Mesothelial cell of epicardium (in vitro differentiated cells): ENCODE measurements around the gene AP3B1. TPM values are rescaled to one million over a fixed set of nuclear protein-coding genes. Genes with fewer than 3 reads are reported as not detected.

Experiments used
- DNase-seq, 2 experiments: peaks; one replicate each; pipeline ENCODE4 v3.0.0; 2021; ENCODE audit warnings: low spot score in 2 of 2; ENCODE audit not compliant: unreplicated experiment in 2 of 2
- H3K27ac Mint-ChIP-seq: 2 replicates; pipeline ENCODE4 v1.8.0; 2021; ENCODE audit warnings: mixed read lengths
- H3K27me3 Mint-ChIP-seq: 2 replicates; pipeline ENCODE4 v1.8.0; 2021; ENCODE audit warnings: low read depth, mixed read lengths
- H3K36me3 Mint-ChIP-seq: 2 replicates; pipeline ENCODE4 v1.8.0; 2021; ENCODE audit warnings: mixed read lengths
- H3K4me1 Mint-ChIP-seq: 2 replicates; pipeline ENCODE4 v1.8.0; 2021; ENCODE audit warnings: mixed read lengths
- H3K4me3 Mint-ChIP-seq: 2 replicates; pipeline ENCODE4 v1.8.0; 2021; ENCODE audit warnings: mild to moderate bottlenecking, moderate library complexity, mixed read lengths
- H3K9me3 Mint-ChIP-seq: 2 replicates; pipeline ENCODE4 v1.8.0; 2021; ENCODE audit warnings: mixed read lengths
- CTCF ChIP-seq: fragments of 200-600 bp; sonication (generic); IDR thresholded peaks from one replicate; pipeline ENCODE4 v1.5.0; 2021; ENCODE audit warnings: antibody characterized with exemption; ENCODE audit not compliant: unreplicated experiment
- total RNA-seq: library from RNA; stranded (reverse); gene quantifications from 3 replicates; pipeline ENCODE4 v1.2.1, GENCODE V29; 2021

AP3B1 gene
- total RNA-seq, 1 donor from 2014 or later, result 50.6 TPM

DNA sequence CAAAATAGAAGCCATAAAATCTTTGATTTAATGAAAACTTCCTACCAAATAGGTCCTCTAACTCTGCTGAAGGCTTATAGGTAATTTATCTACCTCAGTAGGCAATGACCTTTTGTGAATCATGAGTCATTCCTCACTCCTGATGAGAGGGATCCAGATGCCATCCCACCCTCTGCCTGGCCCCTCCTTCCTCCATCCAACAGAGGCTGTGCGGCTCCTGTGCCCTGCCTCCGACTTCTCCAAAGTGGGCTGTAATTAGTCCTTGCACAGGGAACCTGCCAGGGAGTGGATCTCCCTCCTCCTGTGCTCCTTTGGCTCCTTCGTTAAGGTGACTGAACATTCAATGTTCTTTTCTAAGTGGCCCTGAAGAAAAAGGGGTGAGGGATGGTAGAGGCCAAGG, 304.5 kb downstream of the AP3B1 start:
- Mint-ChIP-seq H3K27ac (no peak overlapping the region), H3K36me3 (peaks cover 2% of the 10 kb centered on the region), H3K4me1 (peaks cover 6% of the 10 kb centered on the region), H3K4me3 (no peak overlapping the region), H3K27me3 (peaks cover 10% of the 10 kb centered on the region), H3K9me3 (no peaks in the 10 kb centered on the region)
- no peak for DNase-seq
- TF ChIP-seq CTCF, result no peak

GRCh38 chr5:77987988-77988387, 306.5 kb downstream of the AP3B1 start:
- H3K27ac Mint-ChIP-seq, result no peak overlapping the region
- peaks cover 2% of the 10 kb centered on the region for H3K36me3 Mint-ChIP-seq
- peaks cover 23% of the 10 kb centered on the region for H3K27me3 Mint-ChIP-seq
- H3K9me3 Mint-ChIP-seq, result no peaks in the 10 kb centered on the region
- DNase-seq, result no peak
- no peak overlapping the region for H3K4me3 Mint-ChIP-seq
- peaks cover 16% of the 10 kb centered on the region for H3K4me1 Mint-ChIP-seq
- TF ChIP-seq CTCF, result no peak

DNA sequence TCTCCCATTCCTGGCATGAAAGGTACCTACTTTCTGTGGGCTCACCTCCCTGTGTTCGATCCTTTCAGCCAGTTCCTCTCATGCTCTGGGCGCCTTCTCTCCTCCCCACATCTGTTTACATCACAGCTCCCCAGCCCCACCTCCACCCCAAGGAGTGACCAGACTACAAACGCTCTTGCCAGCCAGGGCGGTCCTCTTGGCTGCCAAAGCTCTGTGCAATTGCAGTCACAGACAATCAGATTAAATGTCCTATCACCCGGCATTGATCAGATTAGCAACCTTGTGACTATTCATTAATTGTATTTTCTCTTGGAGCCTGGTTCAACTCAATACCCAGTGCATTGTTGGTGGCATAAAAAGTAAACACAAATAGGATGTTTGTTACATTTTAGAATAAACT, 307.2 kb downstream of the AP3B1 start:
- no peaks in the 10 kb centered on the region for H3K9me3 Mint-ChIP-seq
- H3K4me1 Mint-ChIP-seq, result peaks cover 17% of the 10 kb centered on the region
- TF ChIP-seq CTCF, result no peak
- no peak for DNase-seq
- peaks cover 2% of the 10 kb centered on the region for H3K36me3 Mint-ChIP-seq
- H3K4me3 Mint-ChIP-seq, result no peak overlapping the region
- peaks cover 29% of the 10 kb centered on the region for H3K27me3 Mint-ChIP-seq
- no peak overlapping the region for H3K27ac Mint-ChIP-seq

GRCh38 chr5:77986261-77986660, 308.2 kb downstream of the AP3B1 start:
- peaks cover 40% of the 10 kb centered on the region for H3K27me3 Mint-ChIP-seq
- H3K4me3 Mint-ChIP-seq, result no peak overlapping the region
- H3K27ac Mint-ChIP-seq, result no peak overlapping the region
- peaks cover 2% of the 10 kb centered on the region for H3K36me3 Mint-ChIP-seq
- H3K9me3 Mint-ChIP-seq, result peaks cover 6% of the 10 kb centered on the region
- no peak for DNase-seq
- peaks cover 17% of the 10 kb centered on the region for H3K4me1 Mint-ChIP-seq
- no peak for TF ChIP-seq CTCF

- Mint-ChIP-seq H3K36me3 (peaks cover 2% of the 10 kb centered on the region), H3K4me3 (no peak overlapping the region), H3K27ac (no peak overlapping the region), H3K9me3 (peaks cover 6% of the 10 kb centered on the region), H3K4me1 (peaks cover 17% of the 10 kb centered on the region), H3K27me3 (peaks cover 49% of the 10 kb centered on the region)
- DNase-seq, result no peak
- no peak for TF ChIP-seq CTCF
These were observed 309.3 kb downstream of the AP3B1 start for GRCh38 chr5:77985247-77985646.

DNA sequence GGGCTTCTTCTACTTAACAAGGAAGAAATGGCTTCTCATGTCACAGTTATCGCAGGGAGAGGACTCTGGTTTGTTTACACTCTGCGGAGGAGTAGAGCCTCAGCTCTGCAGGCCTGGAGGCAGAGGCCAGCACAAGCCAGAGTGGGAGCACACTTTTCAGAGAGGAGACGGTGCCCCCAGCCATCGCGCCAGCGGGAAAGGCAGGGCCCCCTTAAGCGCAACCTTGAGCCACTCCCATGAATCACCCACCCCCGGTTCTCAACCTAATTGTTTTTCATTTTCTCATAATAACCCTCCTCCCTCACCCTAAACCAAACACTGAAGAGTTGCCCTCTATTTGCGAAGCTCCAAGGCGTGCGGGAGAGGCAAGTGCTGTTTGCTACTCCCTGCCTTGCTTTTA, 309.9 kb downstream of the AP3B1 start:
- H3K9me3 Mint-ChIP-seq, result peaks cover 6% of the 10 kb centered on the region
- peaks cover 2% of the 10 kb centered on the region for H3K36me3 Mint-ChIP-seq
- no peak overlapping the region for H3K27ac Mint-ChIP-seq
- TF ChIP-seq CTCF, result no peak
- peaks cover 17% of the 10 kb centered on the region for H3K4me1 Mint-ChIP-seq
- no peak for DNase-seq
- H3K27me3 Mint-ChIP-seq, result peaks cover 55% of the 10 kb centered on the region
- no peak overlapping the region for H3K4me3 Mint-ChIP-seq
